SH-SY5Y (cell line): ENCODE measurements around the gene SLC9B1.

Source experiments
- GATA2 ChIP-seq: IDR thresholded peaks from 2 replicates; pipeline ENCODE4 v1.6.1; 2011; ENCODE audit warnings: mild to moderate bottlenecking, low read depth, low read length
- GATA3 ChIP-seq: IDR thresholded peaks from 2 replicates; pipeline ENCODE4 v1.6.1; 2011; ENCODE audit warnings: low read depth, mild to moderate bottlenecking, low read length, moderate library complexity

The SLC9B1 gene, protein sequence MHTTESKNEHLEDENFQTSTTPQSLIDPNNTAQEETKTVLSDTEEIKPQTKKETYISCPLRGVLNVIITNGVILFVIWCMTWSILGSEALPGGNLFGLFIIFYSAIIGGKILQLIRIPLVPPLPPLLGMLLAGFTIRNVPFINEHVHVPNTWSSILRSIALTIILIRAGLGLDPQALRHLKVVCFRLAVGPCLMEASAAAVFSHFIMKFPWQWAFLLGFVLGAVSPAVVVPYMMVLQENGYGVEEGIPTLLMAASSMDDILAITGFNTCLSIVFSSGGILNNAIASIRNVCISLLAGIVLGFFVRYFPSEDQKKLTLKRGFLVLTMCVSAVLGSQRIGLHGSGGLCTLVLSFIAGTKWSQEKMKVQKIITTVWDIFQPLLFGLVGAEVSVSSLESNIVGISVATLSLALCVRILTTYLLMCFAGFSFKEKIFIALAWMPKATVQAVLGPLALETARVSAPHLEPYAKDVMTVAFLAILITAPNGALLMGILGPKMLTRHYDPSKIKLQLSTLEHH

DNA sequence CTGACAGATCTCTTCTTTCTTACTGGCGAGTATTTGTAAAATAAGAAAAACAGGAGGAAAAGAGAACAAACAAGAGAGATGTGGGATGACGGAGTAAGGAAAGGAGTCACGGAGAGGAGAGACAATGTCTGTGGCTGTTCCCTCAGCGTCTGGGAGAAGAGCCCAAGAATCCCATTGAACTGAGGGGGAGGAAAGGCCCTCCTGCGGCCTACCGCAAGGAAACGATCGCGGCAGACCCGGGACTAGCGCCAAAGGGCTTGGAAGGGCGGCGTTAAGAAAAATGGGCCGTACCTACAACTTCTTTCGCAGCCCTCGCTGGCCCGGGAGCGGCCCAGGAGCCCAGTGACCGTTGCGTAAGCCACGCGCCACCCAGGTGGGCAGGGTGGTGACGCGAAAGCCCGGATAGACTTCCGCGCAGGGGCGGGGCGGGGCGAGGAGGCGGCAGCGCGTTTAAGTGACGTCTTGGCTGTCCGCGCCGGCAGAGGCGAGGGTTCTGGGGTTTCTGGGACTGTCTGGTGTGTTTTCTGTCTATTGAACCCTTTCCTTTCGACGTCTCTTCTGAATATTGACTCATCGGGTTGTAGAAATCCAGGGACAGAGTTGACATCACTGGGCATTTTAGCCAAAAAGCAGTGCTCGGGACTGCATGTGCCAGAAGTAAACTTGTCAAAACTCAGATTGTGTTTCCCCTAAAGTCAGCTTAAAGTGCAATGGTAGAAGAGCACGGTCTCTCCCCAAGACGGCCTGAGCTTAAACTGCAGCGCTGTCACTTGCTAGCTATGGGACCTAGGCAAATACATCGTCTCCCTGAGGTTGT, at the start of gene SLC9B1:
TSS of gene SLC9B1 (minus strand) at position 398 of the 817 bp plus-strand sequence. CDS start 27,994 bp downstream, outside the sequence.
- TF ChIP-seq GATA3 (no peak), GATA2 (no peak)

DNA sequence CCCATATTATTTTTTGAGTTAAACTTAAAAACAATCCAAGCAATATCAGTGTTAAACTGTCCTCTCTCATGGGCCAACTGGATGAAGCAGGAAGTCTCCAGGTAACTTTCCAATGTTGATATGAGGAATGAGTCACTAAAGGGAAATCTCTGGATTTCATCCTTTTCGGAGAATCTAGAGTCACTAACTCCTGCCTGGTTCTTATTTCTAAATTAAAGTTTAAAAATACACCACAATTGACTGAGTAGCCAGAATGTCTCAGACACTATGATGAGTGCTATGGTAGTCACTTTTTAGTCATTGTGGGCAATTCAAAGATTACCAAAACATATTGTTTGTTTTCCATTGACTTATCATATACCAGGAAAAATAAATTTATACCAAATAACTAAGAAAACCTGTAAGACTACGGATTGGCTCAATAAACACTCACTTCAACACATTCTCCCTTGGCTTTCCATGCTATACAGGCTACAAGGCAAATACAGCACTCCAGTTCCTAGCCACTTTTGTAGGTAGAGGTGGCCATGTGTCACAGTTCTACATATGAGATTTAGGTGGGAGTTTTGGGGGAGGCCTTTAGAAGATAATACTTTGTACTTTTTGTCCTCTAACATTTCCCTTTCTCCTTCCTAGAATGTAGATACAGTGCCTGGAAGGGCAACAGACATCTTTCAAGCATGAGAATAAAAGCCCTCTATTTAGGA, 48.5 kb upstream of the SLC9B1 start:
- TF ChIP-seq GATA3 (no peak), GATA2 (no peak)

DNA sequence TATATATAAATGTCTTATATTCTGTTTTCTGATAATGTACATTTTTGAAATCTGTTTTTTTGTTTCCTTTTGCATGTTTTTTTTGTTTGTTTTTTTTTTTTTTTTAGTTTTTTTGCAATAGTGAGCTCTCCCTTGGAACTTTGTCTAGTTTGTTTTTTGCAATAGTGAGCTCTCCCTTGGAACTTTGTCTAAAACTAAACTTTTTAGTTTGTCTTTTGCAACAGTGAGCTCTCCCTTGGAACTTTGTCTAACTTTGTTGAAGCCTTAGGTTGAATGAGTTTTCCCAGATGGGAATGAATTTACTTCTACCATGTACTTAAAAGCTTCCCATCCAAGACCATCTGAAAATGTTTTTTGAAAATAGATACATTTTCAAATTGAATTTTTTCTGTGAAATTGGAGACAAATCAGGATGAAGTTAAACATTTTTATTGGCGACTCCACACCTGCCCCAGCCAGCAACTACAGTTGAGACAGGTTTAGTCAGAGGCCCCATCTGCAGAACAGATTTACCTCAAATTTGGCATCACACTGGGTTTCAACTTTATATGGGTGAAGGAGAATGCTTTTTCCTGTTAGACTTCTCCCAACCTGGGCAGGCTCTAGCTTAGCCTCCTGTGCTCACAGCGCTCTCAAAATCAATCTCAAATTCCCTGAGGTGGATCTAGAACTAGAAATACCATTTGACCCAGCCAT, 41.1 kb upstream of the SLC9B1 start:
- TF ChIP-seq GATA2 (no peak), GATA3 (no peak)

DNA sequence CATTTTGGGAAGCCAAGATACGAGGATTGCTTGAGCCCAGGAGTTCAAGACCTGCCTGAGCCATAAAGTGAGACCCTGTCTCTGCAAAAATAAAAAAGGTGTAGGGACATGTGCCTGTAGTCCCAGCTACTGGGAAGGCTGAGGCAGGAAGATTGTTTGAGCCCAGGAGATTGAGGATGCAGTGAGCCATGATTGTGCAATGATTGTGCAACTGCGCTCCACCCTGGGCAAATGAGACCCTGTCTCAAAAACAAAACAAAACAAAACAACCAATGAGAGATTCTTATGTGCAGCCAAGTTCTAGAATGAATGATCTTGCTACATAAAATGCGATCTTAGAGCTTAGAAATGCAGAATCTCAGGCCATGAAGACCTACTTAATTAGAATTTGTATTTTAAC, 34.5 kb upstream of the SLC9B1 start:
- TF ChIP-seq GATA3: no peak
- TF ChIP-seq GATA2: no peak

DNA sequence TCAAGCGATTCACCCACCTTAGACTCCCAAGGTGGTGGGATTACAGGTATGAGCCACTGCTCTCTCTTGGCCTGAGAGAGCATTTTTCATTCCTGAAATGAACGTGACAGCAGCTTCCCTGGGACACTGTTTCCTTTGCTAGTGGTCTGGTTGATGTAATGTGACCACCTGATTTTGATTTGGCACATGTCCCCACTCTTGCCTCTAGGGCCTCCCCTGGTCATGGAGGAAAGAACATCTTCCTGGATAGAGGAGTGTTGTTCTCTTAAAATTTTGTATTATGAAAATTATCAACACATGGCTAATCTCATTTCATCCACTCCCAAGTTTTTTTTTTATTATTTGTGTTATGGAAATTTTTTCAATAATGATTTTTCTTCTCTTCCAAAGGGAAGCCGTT, 33.3 kb upstream of the SLC9B1 start:
- TF ChIP-seq GATA3 (no peak), GATA2 (no peak)

DNA sequence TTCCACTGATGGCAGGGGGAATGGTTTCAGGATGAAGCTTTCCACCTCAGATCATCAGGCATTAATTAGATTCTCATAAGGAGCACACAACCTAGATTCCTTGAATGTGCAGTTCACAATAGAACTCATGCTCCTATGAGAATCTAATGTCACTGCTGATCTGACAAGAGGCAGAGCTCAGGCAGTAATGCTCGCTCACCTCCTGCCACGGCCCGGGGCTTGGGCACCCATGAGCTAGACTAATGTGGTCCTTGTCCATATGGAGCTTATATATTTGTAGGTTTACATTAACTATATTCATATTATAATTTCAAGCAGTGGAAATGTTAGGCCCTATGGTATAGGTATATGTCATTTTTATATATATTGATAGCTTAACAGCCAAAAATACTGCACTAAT, 32.6 kb upstream of the SLC9B1 start:
- TF ChIP-seq GATA2: no peak
- TF ChIP-seq GATA3: no peak

DNA sequence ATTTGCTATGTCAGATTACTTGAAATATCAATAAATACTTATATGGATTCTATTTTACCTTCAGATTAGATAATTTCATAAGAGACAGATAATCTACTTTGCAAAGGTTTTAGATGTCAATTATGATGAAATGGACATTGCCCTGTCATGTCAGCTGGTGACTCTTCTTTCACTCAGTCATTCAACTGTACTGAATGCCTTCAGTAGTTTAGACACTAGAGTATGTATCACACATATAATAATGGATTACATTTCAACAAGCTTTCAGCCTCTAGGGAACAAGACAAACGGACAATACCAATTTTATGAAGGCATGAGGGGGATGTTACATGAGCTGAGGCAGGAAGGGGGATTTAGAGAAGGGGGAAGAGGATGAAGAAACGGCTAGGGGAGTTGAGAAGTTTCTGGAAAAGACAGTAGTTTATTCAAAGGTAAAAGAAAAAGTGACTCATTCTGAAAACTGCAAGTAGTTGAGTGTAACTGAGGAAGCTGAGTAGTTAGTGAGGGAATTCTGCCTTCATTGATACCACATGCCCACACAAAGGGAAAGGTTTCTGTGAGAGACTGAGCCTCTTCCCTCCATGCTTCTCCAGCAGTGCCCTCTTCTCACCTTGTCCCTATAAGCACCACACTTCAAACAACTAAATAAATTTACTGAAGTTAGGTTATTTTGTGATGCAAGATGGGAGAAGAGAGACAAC, 31.4 kb upstream of the SLC9B1 start:
- TF ChIP-seq GATA3 (no peak), GATA2 (no peak)

DNA sequence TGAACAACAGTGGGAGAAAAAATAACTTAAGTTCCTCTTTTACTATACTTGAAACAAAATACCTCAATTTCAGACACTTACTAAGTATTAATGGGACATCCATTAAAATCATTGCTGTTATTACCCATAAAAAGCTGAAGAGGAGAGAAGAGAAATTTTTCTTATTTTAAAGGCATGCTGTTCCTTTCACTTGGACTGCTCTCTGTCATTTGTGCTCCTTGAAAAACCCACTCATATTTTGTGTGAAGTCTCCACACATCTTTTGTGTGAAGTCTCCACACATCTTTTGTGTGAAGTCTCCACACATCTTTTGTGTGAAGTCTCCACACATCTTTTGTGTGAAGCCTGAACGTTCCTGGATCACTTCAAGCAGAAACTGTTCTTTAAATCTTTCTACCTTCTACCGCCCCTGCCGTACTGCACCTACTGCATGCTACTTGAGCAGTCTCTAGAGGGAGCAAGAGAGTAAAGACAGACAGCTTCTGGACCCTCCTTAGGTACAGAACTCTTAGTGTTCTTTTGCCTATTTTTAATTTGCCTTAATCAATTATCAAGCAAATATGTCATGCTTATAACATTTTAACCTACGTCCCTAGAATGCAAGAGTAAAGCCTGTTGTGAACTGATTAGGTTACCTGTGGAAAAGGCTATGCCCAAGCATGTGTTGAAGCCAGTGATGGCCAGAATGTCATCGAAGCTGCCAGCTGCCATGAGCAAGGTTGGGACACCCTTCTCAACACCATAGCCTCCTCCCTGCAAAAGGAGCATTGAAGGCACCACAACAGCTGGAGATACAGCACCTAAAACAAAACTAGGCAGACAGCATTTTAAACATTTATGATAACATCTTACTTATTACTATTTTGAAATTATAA, 27.1 kb upstream of the SLC9B1 start:
- TF ChIP-seq GATA2 (no peak), GATA3 (no peak)

DNA sequence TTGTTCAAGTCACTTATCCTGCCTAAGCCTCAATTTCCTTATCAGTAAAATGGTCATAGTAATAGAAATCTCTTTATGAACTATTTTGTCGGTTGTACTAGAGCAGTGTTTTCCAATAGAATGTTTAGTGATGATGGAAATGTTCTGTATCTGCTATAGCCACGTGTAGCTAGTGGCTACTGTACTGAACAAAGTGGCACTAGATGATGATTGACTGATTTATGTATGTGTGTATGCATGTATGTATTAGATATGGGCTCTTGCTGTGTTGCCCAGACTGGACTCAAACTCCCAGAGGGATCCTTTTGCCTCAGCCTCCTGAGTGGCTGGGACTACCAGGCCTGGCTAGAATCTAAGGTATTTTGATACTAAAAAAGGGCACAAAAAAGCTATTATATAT, 24.7 kb upstream of the SLC9B1 start:
- TF ChIP-seq GATA2: no peak
- no peak for TF ChIP-seq GATA3

DNA sequence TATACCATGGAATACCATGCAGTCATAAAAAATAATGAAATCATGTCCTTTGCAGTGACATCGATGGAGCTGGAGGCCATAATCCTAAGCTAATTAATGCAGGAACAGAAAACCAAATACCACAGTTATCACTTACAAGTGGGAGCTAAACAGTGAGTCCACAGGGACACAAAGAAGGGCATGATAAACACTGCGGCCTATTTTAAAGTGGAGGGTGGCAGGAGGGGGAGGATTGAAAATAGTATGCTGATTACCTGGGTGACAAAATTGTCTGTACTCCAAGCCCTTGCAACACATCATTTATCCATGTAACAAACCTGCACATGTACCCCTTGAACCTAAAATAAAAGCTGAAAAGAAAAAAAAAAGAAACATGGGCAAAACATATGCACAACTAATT, 16.7 kb upstream of the SLC9B1 start:
- no peak for TF ChIP-seq GATA2
- TF ChIP-seq GATA3: no peak

DNA sequence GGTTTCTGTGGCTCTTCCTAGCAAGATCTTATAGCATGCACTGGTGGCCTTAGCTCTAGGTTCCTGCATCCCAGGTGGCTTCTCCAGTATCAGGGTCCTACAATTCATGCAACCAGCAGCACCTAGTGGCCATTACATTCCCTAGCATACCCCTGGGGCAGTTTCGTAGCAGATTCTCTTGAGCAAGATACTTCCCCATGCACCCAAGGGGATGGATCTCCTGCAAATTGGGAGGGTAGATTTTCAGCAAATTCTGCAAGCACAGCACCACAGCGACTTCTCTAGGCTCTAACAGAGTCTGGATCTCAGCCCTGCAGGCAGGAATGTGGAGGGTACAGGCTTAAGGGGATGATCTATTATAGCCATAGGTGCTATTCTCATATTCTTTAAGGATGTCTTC, 13.1 kb upstream of the SLC9B1 start:
- no peak for TF ChIP-seq GATA2
- no peak for TF ChIP-seq GATA3

DNA sequence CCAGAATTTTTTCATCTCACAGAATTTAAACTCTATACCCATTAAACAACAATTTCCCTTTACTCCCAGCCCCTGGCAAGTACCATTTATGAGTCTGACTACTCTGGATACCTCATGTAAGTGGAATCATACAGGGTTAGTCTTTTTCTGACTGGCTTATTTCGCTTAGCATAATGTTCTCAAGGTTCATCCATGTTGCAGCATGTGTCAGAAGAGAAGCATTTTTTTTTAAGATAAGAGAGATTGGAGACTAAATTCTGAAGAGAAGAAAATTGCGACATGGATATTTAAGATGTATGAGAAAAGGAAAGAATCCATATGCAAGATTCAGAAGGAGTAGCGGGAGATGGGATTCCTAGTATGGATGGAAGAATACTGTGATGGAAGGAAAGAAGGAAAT, 11.3 kb upstream of the SLC9B1 start:
- no peak for TF ChIP-seq GATA3
- no peak for TF ChIP-seq GATA2
